Measurements from ENCODE around the gene SLC25A17. TPM values are rescaled to one million over a fixed set of nuclear protein-coding genes. Genes with fewer than 3 reads are reported as not detected.
A peak's percentile ranks its signal among the peaks of the same experiment; 100 is the strongest.

Gene SLC25A17
- total and polyA plus RNA-seq, 2 experiments from 2014 or later: 19.6 to 27.6 TPM

DNA sequence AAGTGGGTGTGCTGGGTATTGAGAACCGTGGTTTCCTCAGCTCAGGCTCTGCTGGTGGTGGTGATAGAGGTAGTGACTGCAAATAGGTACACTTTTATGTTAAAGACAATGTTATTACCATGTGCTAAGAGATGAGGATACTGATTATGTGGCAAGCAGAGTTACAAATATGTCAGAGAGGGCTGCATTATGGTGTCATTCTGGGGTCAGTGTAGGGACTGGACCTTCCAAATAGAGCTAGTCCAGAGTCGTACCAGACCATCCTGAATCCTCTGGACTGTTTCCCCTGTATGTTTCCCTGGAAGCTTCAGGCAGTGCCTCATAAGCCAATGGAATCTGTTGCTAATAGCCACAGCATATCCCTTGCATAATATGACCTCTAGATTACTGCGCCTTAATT is 42.9 kb upstream of the SLC25A17 start, which contains the start of gene DNAJB7:
Gene DNAJB7 (minus strand): TSS at position 101 of the 400 bp plus-strand sequence. CDS start 119 bp downstream, outside the sequence.
- H4K20me1 ChIP-seq (ENCODE audit: insufficient read depth): no peaks in the 10 kb centered on the region
- peaks cover 16% of the 10 kb centered on the region; the same call in 1 of the 2 replicates for H3F3A ChIP-seq (ENCODE audit: insufficient read depth)
- no peaks in the 10 kb centered on the region for H3K9me3 ChIP-seq (ENCODE audit: low read depth)
- H3K27ac ChIP-seq: no peak within 1 kb of the TSS
- peaks cover 22% of the 10 kb centered on the region for H3K4me1 ChIP-seq (ENCODE audit: insufficient read depth)
- H3K79me2 ChIP-seq (ENCODE audit: insufficient read depth): peaks cover 99% of the 10 kb centered on the region
- H3K4me3 ChIP-seq: no peak within 1 kb of the TSS
- WGBS, 2 experiments (ENCODE audit: low coverage in 1 of 2, low lambda C conversion rate in 2 of 2, missing lambda C conversion rate in 2 of 2): 97 to 99% methylated on average over 3 of the region's 3 CpGs
- in situ Hi-C loops (cut with MboI): no loop called here
- H3K36me3 ChIP-seq (ENCODE audit: low read depth): peaks cover 8% of the 10 kb centered on the region; the same call in 1 of the 2 replicates
- DNase-seq: no peak
- no peak within 1 kb of the TSS for H3K9ac ChIP-seq
- no peaks in the 10 kb centered on the region for H3K27me3 ChIP-seq (replicated peaks; ENCODE audit: insufficient read depth)
- no peak within 1 kb of the TSS for H2AFZ ChIP-seq
- TF ChIP-seq EZH2phosphoT487 (IDR thresholded peaks at IDR 0.05; ENCODE audit: insufficient read depth, low read depth): no peak
- no peak for TF ChIP-seq EZH2 (IDR thresholded peaks at IDR 0.05; ENCODE audit: insufficient read depth, poor library complexity, severe bottlenecking)
- no peak within 1 kb of the TSS for H3K4me2 ChIP-seq (ENCODE audit: unreplicated experiment)
- no peaks in the 10 kb centered on the region for H3K9me2 ChIP-seq (ENCODE audit: insufficient read depth)

DNA sequence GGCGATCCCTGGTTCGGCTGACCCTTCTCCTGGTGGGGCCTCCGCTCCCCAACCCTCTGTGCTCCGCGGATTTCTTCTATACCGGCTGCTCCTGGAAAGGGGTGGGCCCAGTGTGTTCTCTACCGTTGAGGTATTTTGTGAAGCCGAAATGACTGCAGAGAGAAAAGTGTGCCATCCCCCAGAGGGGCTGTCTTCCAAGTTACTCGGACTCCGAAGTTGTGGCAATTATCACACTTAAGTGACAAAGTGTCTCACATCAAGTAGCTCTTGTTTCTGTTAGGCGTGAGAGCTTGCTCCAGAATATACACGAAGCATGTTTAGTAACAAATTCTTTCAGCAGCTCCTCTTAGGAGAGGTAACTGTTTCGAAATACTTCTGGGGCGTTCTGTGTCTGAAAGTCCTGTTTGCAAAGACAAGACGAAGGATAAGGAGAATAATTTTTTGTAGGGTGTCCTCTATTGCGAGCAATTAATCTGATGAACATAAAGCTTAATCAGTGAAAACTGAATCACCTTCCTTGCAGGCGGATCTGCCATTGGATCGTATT is 38.2 kb upstream of the SLC25A17 start:
- in situ Hi-C loops (cut with MboI): no loop called here
- peaks cover under 1% of the 10 kb centered on the region; the same call in 1 of the 2 replicates for H4K20me1 ChIP-seq (ENCODE audit: insufficient read depth)
- H3K36me3 ChIP-seq (ENCODE audit: low read depth): peaks cover 8% of the 10 kb centered on the region; the same call in 1 of the 2 replicates
- H3K4me2 ChIP-seq (ENCODE audit: unreplicated experiment): peak overlapping the region; percentile 84
- H3K4me3 ChIP-seq: peak overlapping the region; percentile 100
- no peaks in the 10 kb centered on the region for H3K27me3 ChIP-seq (replicated peaks; ENCODE audit: insufficient read depth)
- TF ChIP-seq EZH2 (IDR thresholded peaks at IDR 0.05; ENCODE audit: insufficient read depth, poor library complexity, severe bottlenecking) (no peak), EZH2phosphoT487 (IDR thresholded peaks at IDR 0.05; ENCODE audit: insufficient read depth, low read depth) (no peak)
- peak overlapping the region; percentile 100 for H3K9ac ChIP-seq
- peak; percentile 49 for DNase-seq
- H3K27ac ChIP-seq: peak overlapping the region; percentile 99
- WGBS, 2 experiments (ENCODE audit: low coverage in 1 of 2, low lambda C conversion rate in 2 of 2, missing lambda C conversion rate in 2 of 2): 2% methylated on average over 18 of the region's 18 CpGs
- H3F3A ChIP-seq (ENCODE audit: insufficient read depth): peaks cover 30% of the 10 kb centered on the region; the same call in 1 of the 2 replicates
- H3K4me1 ChIP-seq (ENCODE audit: insufficient read depth): peaks cover 50% of the 10 kb centered on the region
- peaks cover 95% of the 10 kb centered on the region for H3K79me2 ChIP-seq (ENCODE audit: insufficient read depth)
- no peaks in the 10 kb centered on the region for H3K9me2 ChIP-seq (ENCODE audit: insufficient read depth)
- peak overlapping the region; percentile 92 for H2AFZ ChIP-seq
- no peaks in the 10 kb centered on the region for H3K9me3 ChIP-seq (ENCODE audit: low read depth)

DNA sequence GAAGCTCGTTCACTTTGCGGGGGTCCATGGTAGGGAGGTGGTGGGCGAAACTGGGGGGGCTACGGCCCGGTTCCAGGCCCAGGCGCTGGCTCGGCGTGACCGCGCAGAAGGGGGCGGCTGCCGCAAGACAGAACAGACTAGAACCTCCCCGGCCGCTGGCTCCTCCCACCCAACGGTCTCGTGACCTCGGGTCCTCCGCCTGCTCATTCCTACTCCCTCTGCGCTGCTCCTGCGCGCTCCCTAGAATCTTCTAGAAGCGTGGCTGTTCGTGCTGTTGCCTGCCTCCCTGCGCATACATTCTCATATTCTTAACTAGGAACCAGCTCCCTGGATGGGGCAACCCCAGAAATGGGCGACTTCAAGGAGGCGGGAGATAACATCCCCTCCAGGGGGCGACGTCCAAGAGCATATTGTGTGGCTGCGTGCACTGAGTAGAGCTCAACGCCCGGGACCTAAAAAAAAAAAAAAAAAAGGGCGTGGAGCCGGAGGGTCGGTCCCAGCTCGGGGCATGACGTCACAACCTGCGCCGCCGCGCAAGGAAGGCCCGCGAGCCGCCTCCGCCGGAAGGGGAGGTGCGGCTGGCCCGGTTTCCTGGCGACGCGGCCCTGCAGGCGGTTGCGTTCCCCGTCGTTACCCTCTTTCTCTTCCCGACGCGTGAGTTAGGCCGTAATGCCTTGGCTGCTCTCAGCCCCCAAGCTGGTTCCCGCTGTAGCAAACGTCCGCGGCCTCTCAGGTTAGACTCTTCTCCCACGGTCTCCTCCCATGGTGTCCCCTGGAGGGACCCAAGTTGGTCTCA is 37.6 kb upstream of the SLC25A17 start, which contains the start of the genes ST13 and XPNPEP3:
Gene ST13 (minus strand): TSS at position 127 of the 796 bp plus-strand sequence. CDS start 99 bp downstream, at position 28.
Gene XPNPEP3 (plus strand): TSS at position 636 of the 796 bp plus-strand sequence. CDS start 34 bp downstream, at position 670.
- peaks cover 6% of the 10 kb centered on the region; the same call in 1 of the 2 replicates for H4K20me1 ChIP-seq (ENCODE audit: insufficient read depth)
- peaks cover 50% of the 10 kb centered on the region for H3K4me1 ChIP-seq (ENCODE audit: insufficient read depth)
- peaks cover 6% of the 10 kb centered on the region; the same call in 1 of the 2 replicates for H3K36me3 ChIP-seq (ENCODE audit: low read depth)
- peak within 1 kb of the TSS; percentile 86 for H3K4me2 ChIP-seq (ENCODE audit: unreplicated experiment)
- in situ Hi-C loops (cut with MboI): no loop called here
- peaks cover 95% of the 10 kb centered on the region for H3K79me2 ChIP-seq (ENCODE audit: insufficient read depth)
- 0% methylated on average over 61 to 63 of the region's 63 CpGs for WGBS, 2 experiments (ENCODE audit: low coverage in 1 of 2, low lambda C conversion rate in 2 of 2, missing lambda C conversion rate in 2 of 2)
- H3K27ac ChIP-seq: peak within 1 kb of the TSS; percentile 99
- no peaks in the 10 kb centered on the region for H3K9me2 ChIP-seq (ENCODE audit: insufficient read depth)
- peak within 1 kb of the TSS; percentile 92 for H2AFZ ChIP-seq
- peak within 1 kb of the TSS; percentile 100 for H3K9ac ChIP-seq
- H3K9me3 ChIP-seq (ENCODE audit: low read depth): no peaks in the 10 kb centered on the region
- peak within 1 kb of the TSS; percentile 100 for H3K4me3 ChIP-seq
- peaks cover 30% of the 10 kb centered on the region; the same call in 1 of the 2 replicates for H3F3A ChIP-seq (ENCODE audit: insufficient read depth)
- peak; percentile 98 for DNase-seq
- TF ChIP-seq EZH2 (IDR thresholded peaks at IDR 0.05; ENCODE audit: insufficient read depth, poor library complexity, severe bottlenecking) (no peak), EZH2phosphoT487 (IDR thresholded peaks at IDR 0.05; ENCODE audit: insufficient read depth, low read depth) (no peak)
- no peaks in the 10 kb centered on the region for H3K27me3 ChIP-seq (replicated peaks; ENCODE audit: insufficient read depth)

DNA sequence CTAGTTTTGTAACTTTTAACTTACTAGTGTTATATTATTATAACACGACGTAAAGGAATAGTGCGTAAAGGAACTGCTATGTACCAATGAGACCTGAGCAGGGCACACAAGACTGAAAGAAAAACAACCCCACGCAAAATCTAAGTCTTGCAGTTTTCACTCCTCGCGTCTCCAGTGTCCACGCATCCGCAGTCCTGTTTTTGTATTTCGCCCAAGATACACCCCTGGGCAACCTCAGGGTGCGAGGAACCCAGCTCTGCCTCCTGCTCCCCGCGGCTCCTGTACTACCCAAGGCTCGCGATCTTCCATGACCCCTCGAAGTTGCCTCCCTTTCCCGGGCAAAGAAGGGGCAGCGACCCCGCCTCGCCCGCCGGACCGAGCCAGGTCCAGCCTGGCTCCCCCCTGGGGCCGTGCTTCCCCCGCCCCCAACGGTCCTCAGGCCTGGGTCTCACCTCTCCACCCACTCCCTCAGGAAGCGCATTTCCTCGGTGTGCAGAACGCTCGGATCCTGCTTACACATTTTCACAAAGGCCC is 36.9 kb upstream of the SLC25A17 start:
- Histone ChIP-seq H3K27me3 (replicated peaks; ENCODE audit: insufficient read depth) (no peaks in the 10 kb centered on the region), H3K9me3 (ENCODE audit: low read depth) (no peaks in the 10 kb centered on the region), H2AFZ (peak overlapping the region; percentile 92), H3K4me2 (ENCODE audit: unreplicated experiment) (peak overlapping the region; percentile 86), H3K4me1 (ENCODE audit: insufficient read depth) (peaks cover 46% of the 10 kb centered on the region), H3K9me2 (ENCODE audit: insufficient read depth) (no peaks in the 10 kb centered on the region), H3K4me3 (peak overlapping the region; percentile 100), H3K9ac (peak overlapping the region; percentile 100), H3K79me2 (ENCODE audit: insufficient read depth) (peaks cover 95% of the 10 kb centered on the region), H3K36me3 (ENCODE audit: low read depth) (no peaks in the 10 kb centered on the region), H4K20me1 (ENCODE audit: insufficient read depth) (peaks cover 6% of the 10 kb centered on the region; the same call in 1 of the 2 replicates), H3F3A (ENCODE audit: insufficient read depth) (peaks cover 26% of the 10 kb centered on the region; the same call in 1 of the 2 replicates), H3K27ac (peak overlapping the region; percentile 99)
- in situ Hi-C loops (cut with MboI): no loop called here
- DNase-seq: peak; percentile 69
- TF ChIP-seq EZH2 (IDR thresholded peaks at IDR 0.05; ENCODE audit: insufficient read depth, poor library complexity, severe bottlenecking) (no peak), EZH2phosphoT487 (IDR thresholded peaks at IDR 0.05; ENCODE audit: insufficient read depth, low read depth) (no peak)
- 1 to 2% methylated on average over 24 to 29 of the region's 29 CpGs for WGBS, 2 experiments (ENCODE audit: low coverage in 1 of 2, low lambda C conversion rate in 2 of 2, missing lambda C conversion rate in 2 of 2)

Measured in GM23248 (cell line).